CD8-positive, alpha-beta memory T cell (primary cell): Measurements from ENCODE around the gene CTNNA2. TPM values are rescaled to one million over a fixed set of nuclear protein-coding genes. Genes with fewer than 3 reads are reported as not detected.

Source experiments
- CTCF ChIA-PET: fragments of 350-600 bp; sonication (Branson Sonifier 250); formaldehyde crosslinking; loops from one replicate; lab custom pipeline; 2021; ENCODE audit warnings: antibody characterized with exemption; lab: Charles Lee
- POLR2A ChIA-PET: fragments of 350-600 bp; sonication (Branson Sonifier 250); formaldehyde crosslinking; loops from one replicate; lab custom pipeline; 2021; ENCODE audit warnings: antibody characterized with exemption; lab: Charles Lee
- DNase-seq, 5 donors: peaks; one replicate each; pipeline versions ENCODE4 v3.0.0 to v3.0.0-alpha.2; 2020 to 2022; ENCODE audit warnings: mixed read lengths in 1 of 5
- H3K27ac ChIP-seq: one replicate; pipeline ENCODE4 v1.7.0; 2013; ENCODE audit warnings: low read depth, mild to moderate bottlenecking, low read length, moderate library complexity
- H3K27me3 ChIP-seq: 2 replicates; pipeline ENCODE4 v1.7.0; 2013; ENCODE audit warnings: low read length, mild to moderate bottlenecking; ENCODE audit not compliant: insufficient read depth, poor library complexity, severe bottlenecking
- H3K36me3 ChIP-seq: 2 replicates; pipeline ENCODE4 v1.7.0; 2013; ENCODE audit warnings: mild to moderate bottlenecking, low read length, moderate library complexity; ENCODE audit not compliant: insufficient read depth
- H3K4me1 ChIP-seq: 2 replicates; pipeline ENCODE4 v1.7.0; 2013; ENCODE audit warnings: mild to moderate bottlenecking, low read length, moderate library complexity; ENCODE audit not compliant: insufficient read depth
- H3K4me3 ChIP-seq: 2 replicates; pipeline ENCODE4 v1.7.0; 2013; ENCODE audit warnings: mild to moderate bottlenecking, low read length
- H3K9me3 ChIP-seq: 2 replicates; pipeline ENCODE4 v1.7.0; 2013; ENCODE audit warnings: mild to moderate bottlenecking, low read length
- H3K27ac Mint-ChIP-seq, 8 donors: one replicate each; pipeline ENCODE4 v1.8.0; 2020 to 2021; ENCODE audit warnings: mixed read lengths in 8 of 8, mild to moderate bottlenecking in 6 of 8, inconsistent platforms in 3 of 8, moderate library complexity in 3 of 8
- H3K27me3 Mint-ChIP-seq, 2 donors: one replicate each; pipeline ENCODE4 v1.8.0; 2020 to 2021; ENCODE audit warnings: mixed read lengths in 2 of 2, mild to moderate bottlenecking in 1 of 2, moderate library complexity in 1 of 2
- H3K36me3 Mint-ChIP-seq, 3 donors: one replicate each; pipeline ENCODE4 v1.8.0; 2020 to 2021; ENCODE audit warnings: mixed read lengths in 3 of 3, inconsistent platforms in 1 of 3, mild to moderate bottlenecking in 1 of 3
- H3K4me1 Mint-ChIP-seq, 3 donors: one replicate each; pipeline ENCODE4 v1.8.0; 2020 to 2021; ENCODE audit warnings: mixed read lengths in 3 of 3, inconsistent platforms in 1 of 3, mild to moderate bottlenecking in 1 of 3
- H3K4me3 Mint-ChIP-seq, 7 donors: one replicate each; pipeline ENCODE4 v1.8.0; 2020 to 2021; ENCODE audit warnings: mixed read lengths in 7 of 7, mild to moderate bottlenecking in 6 of 7, moderate library complexity in 4 of 7, inconsistent platforms in 2 of 7
- H3K9me3 Mint-ChIP-seq, 5 donors: one replicate each; pipeline ENCODE4 v1.8.0; 2020 to 2022; ENCODE audit warnings: mixed read lengths in 5 of 5, mild to moderate bottlenecking in 3 of 5, moderate library complexity in 2 of 5, inconsistent platforms in 1 of 5
- polyA plus RNA-seq: library from polyadenylated mRNA; unstranded; fragments of 300-500 nt; fragmentation: Illumina TruSeq; gene quantifications from one replicate; pipeline ENCODE4 v1.2.3, GENCODE V29; 2021
- total RNA-seq, 2 experiments: library from RNA; stranded (reverse); gene quantifications; one replicate each; pipeline ENCODE4 v1.2.3, GENCODE V29; 2021

Gene CTNNA2
- total and polyA plus RNA-seq, 3 experiments from 2014 or later, result not detected

DNA sequence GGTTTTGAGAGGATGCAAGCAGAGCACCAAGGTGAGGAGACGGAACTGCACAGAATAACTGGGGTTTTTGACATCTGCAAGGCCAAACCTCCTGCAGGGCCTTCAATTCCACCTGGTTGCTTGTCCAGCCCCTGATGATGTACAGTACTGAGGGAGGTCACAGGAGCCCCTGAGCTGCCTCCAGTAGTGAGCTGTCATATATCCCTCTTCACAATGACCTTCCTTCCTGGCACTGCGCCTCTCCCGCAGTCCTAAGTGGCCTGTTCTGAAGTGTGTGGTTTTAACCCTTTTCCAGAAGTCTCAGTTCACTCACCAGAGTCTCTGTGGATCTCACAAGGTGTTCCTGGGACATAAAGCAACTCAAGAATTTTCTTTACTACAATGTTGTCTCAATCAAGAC, 746.4 kb downstream of the CTNNA2 start:
- no peaks in the 10 kb centered on the region for H3K9me3 ChIP-seq
- H3K4me3 ChIP-seq, result no peak overlapping the region
- Mint-ChIP-seq H3K9me3 (peaks cover 2 to 14% (median 3%) of the 10 kb centered on the region in 5 donors), H3K4me3 (no peak overlapping the region), H3K27ac (no peak overlapping the region), H3K4me1 (no peaks in the 10 kb centered on the region), H3K36me3 (no peaks in the 10 kb centered on the region), H3K27me3 (no peaks in the 10 kb centered on the region)
- CTCF ChIA-PET, result no interaction called here
- POLR2A ChIA-PET, result no interaction called here
- no peaks in the 10 kb centered on the region for H3K4me1 ChIP-seq
- DNase-seq, result no peak
- H3K27me3 ChIP-seq, result no peaks in the 10 kb centered on the region
- no peak overlapping the region for H3K27ac ChIP-seq
- no peaks in the 10 kb centered on the region for H3K36me3 ChIP-seq

DNA sequence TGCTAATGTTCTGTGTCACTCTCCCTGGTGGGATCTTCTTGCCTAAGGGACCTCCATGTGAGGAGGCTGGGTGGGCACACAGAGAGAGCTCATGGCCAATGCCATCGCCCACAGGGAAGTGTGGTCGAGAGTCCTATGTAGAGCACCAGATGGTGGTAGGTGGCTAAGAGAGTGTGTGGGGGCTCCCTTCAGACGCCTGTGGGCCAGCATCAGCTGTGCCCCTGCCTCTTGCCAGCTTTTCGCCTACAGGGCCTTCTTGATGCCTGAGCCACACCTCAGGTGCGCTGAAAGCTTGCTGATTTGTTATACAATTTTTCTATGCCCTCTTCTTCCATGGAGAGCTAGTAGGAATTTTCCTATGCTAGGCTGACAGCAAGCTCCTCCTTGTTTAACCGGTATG, 753.4 kb downstream of the CTNNA2 start:
- Mint-ChIP-seq H3K4me3 (no peak overlapping the region), H3K36me3 (peaks cover 0 to 1% (median 0%) of the 10 kb centered on the region in 3 donors), H3K9me3 (peaks cover 3 to 8% (median 7%) of the 10 kb centered on the region in 5 donors), H3K27ac (no peak overlapping the region), H3K27me3 (no peaks in the 10 kb centered on the region), H3K4me1 (no peaks in the 10 kb centered on the region)
- Histone ChIP-seq H3K9me3 (no peaks in the 10 kb centered on the region), H3K4me3 (no peak overlapping the region), H3K27ac (no peak overlapping the region), H3K36me3 (no peaks in the 10 kb centered on the region), H3K27me3 (no peaks in the 10 kb centered on the region), H3K4me1 (no peaks in the 10 kb centered on the region)
- DNase-seq, result no peak
- POLR2A ChIA-PET, result no interaction called here
- CTCF ChIA-PET, result interaction anchor here (0.9 kb wide), 1 partner anchor 9 kb away, joined by 3 read pairs; no protein-coding TSS in a partner anchor

DNA sequence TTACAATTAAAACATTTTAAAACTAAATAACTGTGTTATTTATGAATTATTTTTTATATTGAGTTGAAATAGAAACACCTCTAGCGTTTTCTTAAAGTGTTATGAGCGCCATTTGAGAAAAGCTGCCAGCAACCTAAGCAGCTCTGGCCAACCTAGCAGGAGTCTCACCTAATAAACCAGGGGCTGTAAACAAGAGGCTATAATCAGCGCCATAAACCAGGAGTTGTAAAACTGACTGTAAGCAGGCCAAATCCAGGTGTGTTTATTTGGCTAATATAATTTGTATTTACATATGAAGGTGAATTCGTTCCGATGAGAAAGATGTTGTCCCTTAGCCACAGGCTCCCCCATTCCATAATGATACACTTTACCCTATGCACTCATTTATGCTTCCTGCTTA, 757.0 kb downstream of the CTNNA2 start:
- Histone ChIP-seq H3K36me3 (no peaks in the 10 kb centered on the region), H3K27ac (no peak overlapping the region), H3K27me3 (no peaks in the 10 kb centered on the region), H3K9me3 (no peaks in the 10 kb centered on the region), H3K4me1 (no peaks in the 10 kb centered on the region), H3K4me3 (no peak overlapping the region)
- CTCF ChIA-PET, result no interaction called here
- no peaks in the 10 kb centered on the region for H3K27me3 Mint-ChIP-seq
- H3K27ac Mint-ChIP-seq, result no peak overlapping the region
- peaks cover 3 to 14% (median 9%) of the 10 kb centered on the region in 5 donors for H3K9me3 Mint-ChIP-seq
- POLR2A ChIA-PET, result no interaction called here
- H3K4me1 Mint-ChIP-seq, result no peaks in the 10 kb centered on the region
- peaks cover 0 to 1% (median 0%) of the 10 kb centered on the region in 3 donors for H3K36me3 Mint-ChIP-seq
- no peak overlapping the region for H3K4me3 Mint-ChIP-seq
- DNase-seq, result no peak

DNA sequence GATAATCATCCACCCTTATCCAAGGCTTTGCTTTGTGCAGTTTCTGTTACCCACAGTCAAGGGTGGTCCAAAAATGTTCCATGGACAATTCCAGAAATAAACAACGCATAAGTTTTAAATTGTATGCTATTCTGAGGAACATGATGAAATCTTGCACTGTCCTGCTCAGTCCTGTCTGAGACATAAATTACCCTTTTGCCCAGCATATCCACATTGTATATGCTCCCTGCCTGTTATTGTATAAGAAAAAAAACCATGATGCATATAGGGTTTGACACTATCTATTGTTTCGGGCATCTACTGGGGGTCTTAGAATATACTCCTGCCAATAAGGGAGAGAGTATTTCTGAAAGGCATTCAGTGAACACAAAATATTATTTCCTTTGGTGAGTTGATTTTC, 767.7 kb downstream of the CTNNA2 start:
- Histone ChIP-seq H3K4me1 (no peaks in the 10 kb centered on the region), H3K9me3 (no peaks in the 10 kb centered on the region), H3K27ac (no peak overlapping the region), H3K27me3 (no peaks in the 10 kb centered on the region), H3K36me3 (no peaks in the 10 kb centered on the region), H3K4me3 (no peak overlapping the region)
- Mint-ChIP-seq H3K36me3 (no peaks in the 10 kb centered on the region), H3K4me1 (no peaks in the 10 kb centered on the region), H3K27me3 (no peaks in the 10 kb centered on the region), H3K9me3 (peaks cover 6 to 18% (median 6%) of the 10 kb centered on the region in 5 donors), H3K27ac (no peak overlapping the region), H3K4me3 (no peak overlapping the region)
- ChIA-PET CTCF (no interaction called here), POLR2A (no interaction called here)
- DNase-seq, result no peak

DNA sequence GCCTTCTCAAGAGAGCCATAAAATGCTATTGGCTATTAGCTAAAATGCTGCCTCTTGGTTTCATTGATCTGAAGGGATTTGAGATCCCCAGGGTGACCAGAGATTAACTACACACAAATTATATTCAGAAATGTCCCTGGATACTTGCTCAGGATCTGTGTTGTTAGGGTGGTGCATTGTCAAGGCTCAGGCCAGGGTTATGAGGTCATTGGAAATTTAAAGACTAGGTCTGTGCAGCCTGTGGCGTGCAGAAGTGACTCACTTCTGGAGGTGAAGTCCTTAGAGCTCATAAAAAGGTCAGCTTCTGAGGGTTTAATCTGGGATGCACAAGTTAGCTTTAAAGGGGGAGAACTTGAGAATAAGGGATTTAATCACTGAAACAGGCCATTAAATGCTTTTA, 768.2 kb downstream of the CTNNA2 start:
- Histone ChIP-seq H3K4me1 (no peaks in the 10 kb centered on the region), H3K36me3 (no peaks in the 10 kb centered on the region), H3K9me3 (no peaks in the 10 kb centered on the region), H3K27ac (no peak overlapping the region), H3K27me3 (no peaks in the 10 kb centered on the region), H3K4me3 (no peak overlapping the region)
- Mint-ChIP-seq H3K9me3 (peaks cover 6 to 18% (median 9%) of the 10 kb centered on the region in 5 donors), H3K4me3 (no peak overlapping the region), H3K36me3 (no peaks in the 10 kb centered on the region), H3K27me3 (no peaks in the 10 kb centered on the region), H3K4me1 (no peaks in the 10 kb centered on the region), H3K27ac (no peak overlapping the region)
- ChIA-PET POLR2A (no interaction called here), CTCF (no interaction called here)
- no peak for DNase-seq

DNA sequence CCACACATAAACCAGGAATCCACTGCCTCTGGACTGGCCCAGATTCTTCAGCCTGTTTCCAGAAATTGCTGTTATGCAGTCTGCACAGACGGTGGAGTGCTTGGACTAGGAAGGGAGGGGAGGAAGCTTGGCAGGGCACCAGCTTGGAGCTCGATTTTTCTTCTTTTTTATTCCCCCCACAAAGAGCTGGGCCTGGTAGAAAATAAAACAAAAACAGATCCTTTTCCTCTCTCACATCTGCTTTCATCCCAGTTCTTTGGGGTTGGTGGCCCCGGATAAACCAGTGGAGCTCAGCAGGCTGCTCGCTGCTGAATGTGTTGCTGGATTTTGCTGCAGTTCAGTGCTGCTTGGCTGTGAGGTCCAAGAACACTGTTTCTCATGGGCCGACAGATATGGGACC, 775.7 kb downstream of the CTNNA2 start:
- no peak overlapping the region for H3K4me3 ChIP-seq
- no peak overlapping the region for H3K27ac ChIP-seq
- no peaks in the 10 kb centered on the region for H3K4me1 ChIP-seq
- H3K36me3 ChIP-seq, result no peaks in the 10 kb centered on the region
- Mint-ChIP-seq H3K27me3 (peaks cover 0 to 3% of the 10 kb centered on the region in 2 donors), H3K9me3 (peaks cover 3 to 16% (median 8%) of the 10 kb centered on the region in 5 donors), H3K4me3 (no peak overlapping the region), H3K27ac (no peak overlapping the region), H3K4me1 (no peaks in the 10 kb centered on the region), H3K36me3 (peaks cover 0 to 4% (median 0%) of the 10 kb centered on the region in 3 donors)
- POLR2A ChIA-PET, result no interaction called here
- no peaks in the 10 kb centered on the region for H3K9me3 ChIP-seq
- DNase-seq, result no peak
- CTCF ChIA-PET, result no interaction called here
- no peaks in the 10 kb centered on the region for H3K27me3 ChIP-seq

DNA sequence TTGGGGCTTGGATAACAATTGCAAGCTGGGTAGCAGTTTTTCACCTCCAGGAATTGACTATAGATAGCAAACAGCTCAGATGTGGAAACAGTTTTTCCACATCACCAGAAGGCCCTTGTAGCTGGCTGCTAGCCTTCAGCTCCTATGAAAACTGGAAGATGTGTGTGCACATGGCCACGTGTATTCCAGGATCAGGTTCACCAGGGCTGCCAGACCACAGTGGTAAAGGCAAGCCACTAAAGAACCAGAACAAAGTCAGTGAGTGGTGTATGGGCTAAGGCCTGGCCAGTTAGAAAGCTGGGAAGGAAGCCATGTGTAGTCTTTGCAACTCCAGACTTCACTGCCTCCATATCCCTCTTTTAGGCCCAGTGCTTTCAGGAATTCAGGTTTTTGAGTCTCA, 778.8 kb downstream of the CTNNA2 start:
- Mint-ChIP-seq H3K36me3 (peaks cover 0 to 4% (median 0%) of the 10 kb centered on the region in 3 donors), H3K4me1 (no peaks in the 10 kb centered on the region), H3K4me3 (no peak overlapping the region), H3K27ac (no peak overlapping the region), H3K9me3 (peaks cover 1 to 14% (median 7%) of the 10 kb centered on the region in 5 donors), H3K27me3 (peaks cover 0 to 3% of the 10 kb centered on the region in 2 donors)
- CTCF ChIA-PET, result no interaction called here
- POLR2A ChIA-PET, result no interaction called here
- H3K9me3 ChIP-seq, result no peaks in the 10 kb centered on the region
- no peak for DNase-seq
- H3K4me1 ChIP-seq, result no peaks in the 10 kb centered on the region
- no peak overlapping the region for H3K4me3 ChIP-seq
- no peak overlapping the region for H3K27ac ChIP-seq
- no peaks in the 10 kb centered on the region for H3K36me3 ChIP-seq
- no peaks in the 10 kb centered on the region for H3K27me3 ChIP-seq

DNA sequence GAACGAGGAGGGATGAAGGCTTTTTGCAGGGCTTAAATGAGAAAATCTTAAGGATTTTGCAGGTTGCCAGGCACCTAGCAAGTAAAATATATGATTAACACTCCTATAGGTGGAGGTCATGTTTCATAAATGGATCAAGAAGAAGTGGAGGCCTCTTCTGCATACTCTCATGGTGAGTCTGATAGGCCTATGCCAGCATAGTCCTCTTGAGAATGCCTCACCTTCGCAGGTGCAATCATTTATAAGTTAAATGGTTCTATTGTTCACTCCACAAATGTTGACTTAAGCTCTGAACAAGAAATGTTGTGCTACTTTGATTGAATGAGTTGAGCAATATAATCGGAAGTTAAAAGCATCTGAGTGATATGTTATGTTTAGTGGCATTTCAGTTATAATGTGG, 779.6 kb downstream of the CTNNA2 start:
- DNase-seq, result no peak
- H3K36me3 Mint-ChIP-seq, result peaks cover 0 to 4% (median 0%) of the 10 kb centered on the region in 3 donors
- no peak overlapping the region for H3K27ac Mint-ChIP-seq
- H3K9me3 Mint-ChIP-seq, result peaks cover 3 to 14% (median 7%) of the 10 kb centered on the region in 5 donors
- Histone ChIP-seq H3K4me1 (no peaks in the 10 kb centered on the region), H3K4me3 (no peak overlapping the region), H3K9me3 (no peaks in the 10 kb centered on the region), H3K36me3 (no peaks in the 10 kb centered on the region), H3K27ac (no peak overlapping the region), H3K27me3 (no peaks in the 10 kb centered on the region)
- POLR2A ChIA-PET, result no interaction called here
- no peaks in the 10 kb centered on the region for H3K4me1 Mint-ChIP-seq
- H3K27me3 Mint-ChIP-seq, result peaks cover 0 to 3% of the 10 kb centered on the region in 2 donors
- CTCF ChIA-PET, result no interaction called here
- no peak overlapping the region for H3K4me3 Mint-ChIP-seq
